ENCODE measurements around the gene ODC1. TPM values are rescaled to one million over a fixed set of nuclear protein-coding genes. Genes with fewer than 3 reads are reported as not detected.

Gene ODC1
- total and polyA plus RNA-seq, 2 experiments from 2014 or later = 23.3 to 70.3 TPM

DNA sequence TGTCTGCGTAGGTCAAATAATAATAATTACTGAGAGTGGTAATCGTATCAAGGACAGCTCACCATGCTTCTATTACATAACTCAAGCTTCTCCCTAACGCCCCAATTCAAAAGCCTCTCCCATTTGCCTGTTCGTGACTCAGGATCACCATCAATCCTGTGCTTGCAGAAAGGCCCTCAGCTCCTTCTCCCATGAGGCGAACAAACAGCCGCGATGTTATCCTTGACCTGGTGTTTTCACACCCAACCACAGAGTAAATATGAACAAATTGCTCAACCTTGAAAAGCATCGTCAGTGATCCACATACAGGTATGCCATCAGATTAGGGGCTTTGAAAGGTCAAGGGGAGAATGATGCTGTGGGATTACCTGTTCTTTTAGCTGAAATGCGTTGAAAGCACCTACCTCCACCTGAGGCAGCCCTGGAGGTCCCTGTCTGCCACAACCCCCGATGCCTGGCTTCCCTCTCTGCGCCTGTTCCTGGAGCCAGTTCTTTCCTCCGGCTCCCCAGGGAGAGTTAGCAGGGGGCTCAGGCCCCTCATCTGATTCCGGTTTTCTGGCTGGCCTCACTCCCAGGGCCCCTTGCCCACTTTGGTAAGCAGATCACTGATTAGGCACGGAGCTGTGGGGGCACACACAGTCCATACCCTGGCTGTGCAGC lies 39.1 kb upstream of the ODC1 start:
- no peak overlapping the region for H3K4me3 ChIP-seq
- H3K4me2 ChIP-seq = no peak overlapping the region
- H3K4me1 Mint-ChIP-seq = no peaks in the 10 kb centered on the region
- H3K9me3 Mint-ChIP-seq = peaks cover 8% of the 10 kb centered on the region; the same call in 2 of the 3 replicates
- TF ChIP-seq CREB1 (CRISPR knock-in tag; IDR thresholded peaks at IDR 0.05; ENCODE audit: low read depth) (no peak), REST (IDR thresholded peaks at IDR 0.05; ENCODE audit: unreplicated experiment) (no peak), EZH2phosphoT487 (IDR thresholded peaks at IDR 0.05; ENCODE audit: unreplicated experiment) (no peak), POLR2AphosphoS5 (IDR thresholded peaks at IDR 0.05; ENCODE audit: low read depth) (no peak), NANOG (IDR thresholded peaks at IDR 0.05; ENCODE audit: borderline replicate concordance) (no peak), ZNF114 (CRISPR knock-in tag; IDR thresholded peaks at IDR 0.05) (no peak), ZNF462 (CRISPR knock-in tag; IDR thresholded peaks at IDR 0.05) (no peak), JUNB (IDR thresholded peaks at IDR 0.05; ENCODE audit: unreplicated experiment) (no peak), ZNF331 (CRISPR knock-in tag; IDR thresholded peaks at IDR 0.05; ENCODE audit: low read depth) (no peak), STAT1 (IDR thresholded peaks at IDR 0.05; ENCODE audit: unreplicated experiment) (no peak), EZH2 (IDR thresholded peaks at IDR 0.05; ENCODE audit: low read depth, unreplicated experiment) (no peak)
- TF ChIP-seq, protein P1, sequence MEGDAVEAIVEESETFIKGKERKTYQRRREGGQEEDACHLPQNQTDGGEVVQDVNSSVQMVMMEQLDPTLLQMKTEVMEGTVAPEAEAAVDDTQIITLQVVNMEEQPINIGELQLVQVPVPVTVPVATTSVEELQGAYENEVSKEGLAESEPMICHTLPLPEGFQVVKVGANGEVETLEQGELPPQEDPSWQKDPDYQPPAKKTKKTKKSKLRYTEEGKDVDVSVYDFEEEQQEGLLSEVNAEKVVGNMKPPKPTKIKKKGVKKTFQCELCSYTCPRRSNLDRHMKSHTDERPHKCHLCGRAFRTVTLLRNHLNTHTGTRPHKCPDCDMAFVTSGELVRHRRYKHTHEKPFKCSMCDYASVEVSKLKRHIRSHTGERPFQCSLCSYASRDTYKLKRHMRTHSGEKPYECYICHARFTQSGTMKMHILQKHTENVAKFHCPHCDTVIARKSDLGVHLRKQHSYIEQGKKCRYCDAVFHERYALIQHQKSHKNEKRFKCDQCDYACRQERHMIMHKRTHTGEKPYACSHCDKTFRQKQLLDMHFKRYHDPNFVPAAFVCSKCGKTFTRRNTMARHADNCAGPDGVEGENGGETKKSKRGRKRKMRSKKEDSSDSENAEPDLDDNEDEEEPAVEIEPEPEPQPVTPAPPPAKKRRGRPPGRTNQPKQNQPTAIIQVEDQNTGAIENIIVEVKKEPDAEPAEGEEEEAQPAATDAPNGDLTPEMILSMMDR (conservative IDR thresholded peaks at IDR 0.05; ENCODE audit: low read depth in 2 of 2) = no peak
- TF ChIP-seq, protein P2, sequence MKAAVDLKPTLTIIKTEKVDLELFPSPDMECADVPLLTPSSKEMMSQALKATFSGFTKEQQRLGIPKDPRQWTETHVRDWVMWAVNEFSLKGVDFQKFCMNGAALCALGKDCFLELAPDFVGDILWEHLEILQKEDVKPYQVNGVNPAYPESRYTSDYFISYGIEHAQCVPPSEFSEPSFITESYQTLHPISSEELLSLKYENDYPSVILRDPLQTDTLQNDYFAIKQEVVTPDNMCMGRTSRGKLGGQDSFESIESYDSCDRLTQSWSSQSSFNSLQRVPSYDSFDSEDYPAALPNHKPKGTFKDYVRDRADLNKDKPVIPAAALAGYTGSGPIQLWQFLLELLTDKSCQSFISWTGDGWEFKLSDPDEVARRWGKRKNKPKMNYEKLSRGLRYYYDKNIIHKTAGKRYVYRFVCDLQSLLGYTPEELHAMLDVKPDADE (IDR thresholded peaks at IDR 0.05) = no peak
- H3K36me3 ChIP-seq (ENCODE audit: insufficient read depth) = no peaks in the 10 kb centered on the region
- DNase-seq (ENCODE audit: low spot score) = no peak
- H3K9me2 ChIP-seq (ENCODE audit: insufficient read depth) = no peaks in the 10 kb centered on the region
- H3K36me3 Mint-ChIP-seq (ENCODE audit: low read depth) = 0 out of 3 replicates have a peak, but pooled peaks cover 4% of the 10 kb centered on the region
- no peaks in the 10 kb centered on the region for H3K79me2 ChIP-seq (replicated peaks; ENCODE audit: insufficient read depth)
- no peaks in the 10 kb centered on the region for H4K20me1 ChIP-seq (replicated peaks; ENCODE audit: insufficient read depth)
- H3K4me3 Mint-ChIP-seq = no peak overlapping the region
- H3K27ac Mint-ChIP-seq = no peak overlapping the region
- H3K27me3 Mint-ChIP-seq (ENCODE audit: insufficient read depth, low read depth, poor library complexity) = peaks cover 6% of the 10 kb centered on the region
- H3K4me1 ChIP-seq (ENCODE audit: insufficient read depth) = no peaks in the 10 kb centered on the region
- no peaks in the 10 kb centered on the region for H3F3A ChIP-seq (replicated peaks; ENCODE audit: low read depth)
- no peak overlapping the region for H3K27ac ChIP-seq (ENCODE audit: low read depth)
- ATAC-seq = no peak
- no peaks in the 10 kb centered on the region for H3K27me3 ChIP-seq (ENCODE audit: insufficient read depth)
- H2AFZ ChIP-seq = peak overlapping the region; percentile 1; the same call in 1 of the 2 replicates
